HuH-7.5 (cell line): ENCODE data around the gene MYORG.

Experiments used
- DNase-seq: peaks from one replicate; pipeline ENCODE4 v3.0.0; 2011; ENCODE audit warnings: low spot score

MYORG gene

GRCh38 chr9:34384368-34385165 lies 7.9 kb upstream of the MYORG start:
- no peak for DNase-seq

- no peak for DNase-seq
Measured at GRCh38 chr9:34383904-34384303, 7.2 kb upstream of the MYORG start.

GRCh38 chr9:34382879-34383278 lies 6.2 kb upstream of the MYORG start:
- no peak for DNase-seq

- DNase-seq = no peak
Measured at GRCh38 chr9:34382054-34382453, 5.4 kb upstream of the MYORG start.

- DNase-seq = no peak
Measured at GRCh38 chr9:34381323-34381722, 4.6 kb upstream of the MYORG start.

GRCh38 chr9:34380511-34381315 lies 4.0 kb upstream of the MYORG start:
- peak; percentile 80 for DNase-seq

- no peak for DNase-seq
Measured at GRCh38 chr9:34380034-34380510, 3.4 kb upstream of the MYORG start.

- peak; percentile 82 for DNase-seq
Measured at GRCh38 chr9:34379334-34380033, 2.8 kb upstream of the MYORG start.

GRCh38 chr9:34378376-34379060 lies 1.8 kb upstream of the MYORG start:
- no peak for DNase-seq

- DNase-seq = no peak
Measured at GRCh38 chr9:34377404-34377746, 677 bp upstream of the MYORG start.

- DNase-seq = peak; percentile 62
Measured at GRCh38 chr9:34375901-34376595, 650 bp downstream of the MYORG start.

- peak; percentile 77 for DNase-seq
Measured at GRCh38 chr9:34374905-34375552, 1.7 kb downstream of the MYORG start.

GRCh38 chr9:34374339-34374738 lies 2.4 kb downstream of the MYORG start:
- no peak for DNase-seq

GRCh38 chr9:34373749-34374148 lies 2.9 kb downstream of the MYORG start:
- no peak for DNase-seq

GRCh38 chr9:34372467-34373011 lies 4.2 kb downstream of the MYORG start:
- no peak for DNase-seq

GRCh38 chr9:34371886-34372466 lies 4.7 kb downstream of the MYORG start:
- DNase-seq = no peak

- DNase-seq = no peak
Measured at GRCh38 chr9:34370970-34371880, 5.5 kb downstream of the MYORG start.

GRCh38 chr9:34370335-34370969 lies 6.2 kb downstream of the MYORG start:
- no peak for DNase-seq

- no peak for DNase-seq
Measured at GRCh38 chr9:34369636-34370035, 7.1 kb downstream of the MYORG start.
